ENCODE data around the gene MYBBP1A.

DNA sequence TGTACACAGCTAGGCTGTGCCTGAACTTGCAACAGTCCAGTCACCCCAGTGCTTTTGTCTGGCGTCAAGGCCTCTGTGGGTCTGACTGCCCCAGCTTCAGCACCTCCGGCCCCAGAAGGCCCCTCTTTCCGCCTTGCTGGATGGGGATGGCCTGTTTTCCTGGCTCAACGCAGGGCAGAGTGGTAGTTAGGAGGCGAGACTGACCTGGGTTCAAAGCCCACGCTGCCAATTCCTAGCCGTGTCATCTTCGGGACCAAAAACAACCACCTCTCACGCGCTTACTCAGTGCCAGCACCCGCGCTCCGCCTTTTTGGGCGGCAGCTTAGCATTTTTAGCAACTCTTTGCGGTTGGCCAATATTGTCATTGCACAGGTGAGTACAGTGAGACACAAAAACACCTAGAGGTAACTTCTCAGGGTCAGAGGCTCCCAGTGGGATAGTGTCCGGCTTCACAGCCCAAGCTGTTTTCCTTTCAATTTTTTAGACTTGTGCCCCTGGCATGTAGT is 4.6 kb downstream of the MYBBP1A start:
- TF ChIP-seq, protein P1, sequence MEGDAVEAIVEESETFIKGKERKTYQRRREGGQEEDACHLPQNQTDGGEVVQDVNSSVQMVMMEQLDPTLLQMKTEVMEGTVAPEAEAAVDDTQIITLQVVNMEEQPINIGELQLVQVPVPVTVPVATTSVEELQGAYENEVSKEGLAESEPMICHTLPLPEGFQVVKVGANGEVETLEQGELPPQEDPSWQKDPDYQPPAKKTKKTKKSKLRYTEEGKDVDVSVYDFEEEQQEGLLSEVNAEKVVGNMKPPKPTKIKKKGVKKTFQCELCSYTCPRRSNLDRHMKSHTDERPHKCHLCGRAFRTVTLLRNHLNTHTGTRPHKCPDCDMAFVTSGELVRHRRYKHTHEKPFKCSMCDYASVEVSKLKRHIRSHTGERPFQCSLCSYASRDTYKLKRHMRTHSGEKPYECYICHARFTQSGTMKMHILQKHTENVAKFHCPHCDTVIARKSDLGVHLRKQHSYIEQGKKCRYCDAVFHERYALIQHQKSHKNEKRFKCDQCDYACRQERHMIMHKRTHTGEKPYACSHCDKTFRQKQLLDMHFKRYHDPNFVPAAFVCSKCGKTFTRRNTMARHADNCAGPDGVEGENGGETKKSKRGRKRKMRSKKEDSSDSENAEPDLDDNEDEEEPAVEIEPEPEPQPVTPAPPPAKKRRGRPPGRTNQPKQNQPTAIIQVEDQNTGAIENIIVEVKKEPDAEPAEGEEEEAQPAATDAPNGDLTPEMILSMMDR (IDR thresholded peaks at IDR 0.05; ENCODE audit: low read length): no peak
- TF ChIP-seq EZH2phosphoT487 (IDR thresholded peaks at IDR 0.05; ENCODE audit: low read length) (no peak), EZH2 (optimal IDR thresholded peaks at IDR 0.05; ENCODE audit: low read depth, low read length) (no peak)

All from MM.1S (cell line).